CD14-positive monocyte (primary cell): ENCODE results near the gene MEGF6. TPM values are rescaled to one million over a fixed set of nuclear protein-coding genes. Genes with fewer than 3 reads are reported as not detected.

Experiments
- DNase-seq, 3 donors: peaks; one replicate each; pipeline ENCODE4 v3.0.0-alpha.2; 2011 to 2022
- H2AFZ ChIP-seq: 2 replicates; pipeline ENCODE4 v1.6.0; 2012; ENCODE audit warnings: mild to moderate bottlenecking, low read depth, low read length, inconsistent platforms; ENCODE audit not compliant: insufficient read depth, poor library complexity, severe bottlenecking
- H3K27ac ChIP-seq, 2 donors: 1 replicate in 1 of 2; 2 replicates in 1 of 2; pipeline ENCODE4 v1.5.1; 2012 to 2013; ENCODE audit warnings: low read length in 2 of 2, control low read depth in 1 of 2, inconsistent platforms in 1 of 2, low read depth in 1 of 2, mild to moderate bottlenecking in 1 of 2
- H3K27me3 ChIP-seq, 2 donors: one replicate each; pipeline versions ENCODE4 v1.6.0 to v1.6.1; 2011 to 2013; ENCODE audit warnings: low read length in 2 of 2; ENCODE audit not compliant: control insufficient read depth in 2 of 2, insufficient read depth in 2 of 2
- H3K36me3 ChIP-seq, 2 donors: replicated peaks in 1 of 2; 1 replicate in 1 of 2; 2 replicates in 1 of 2; pipeline versions ENCODE4 v1.5.1 to v1.6.1; 2012 to 2013; ENCODE audit warnings: low read length in 2 of 2, control low read depth in 1 of 2, inconsistent platforms in 1 of 2, mild to moderate bottlenecking in 1 of 2; ENCODE audit not compliant: insufficient read depth in 2 of 2, control insufficient read depth in 1 of 2
- H3K4me1 ChIP-seq, 2 donors: 1 replicate in 1 of 2; 2 replicates in 1 of 2; pipeline versions ENCODE4 v1.5.1 to v1.6.1; 2012 to 2013; ENCODE audit warnings: low read length in 2 of 2, control low read depth in 1 of 2, inconsistent platforms in 1 of 2, mild to moderate bottlenecking in 1 of 2, moderate library complexity in 1 of 2; ENCODE audit not compliant: insufficient read depth in 2 of 2, control insufficient read depth in 1 of 2
- H3K4me2 ChIP-seq: replicated peaks from 2 replicates; pipeline ENCODE3; 2012; ENCODE audit warnings: low read length, moderate library complexity, mild to moderate bottlenecking; ENCODE audit not compliant: poor library complexity, severe bottlenecking; ENCODE audit errors: extremely low read depth
- H3K4me3 ChIP-seq, 3 experiments: fragments of 200-600 bp in 1 of 3; sonication (generic) in 1 of 3; replicated peaks in 1 of 3; 1 replicate in 2 of 3; 2 replicates in 1 of 3; pipeline ENCODE4 v1.5.1; 2011 to 2013; ENCODE audit warnings: low read length in 3 of 3, mild to moderate bottlenecking in 3 of 3, control low read depth in 2 of 3, low read depth in 2 of 3, inconsistent platforms in 1 of 3, moderate library complexity in 1 of 3
- H3K79me2 ChIP-seq: 2 replicates; pipeline ENCODE4 v1.6.0; 2012; ENCODE audit warnings: mild to moderate bottlenecking, control low read depth, inconsistent platforms, low read length, moderate library complexity; ENCODE audit not compliant: insufficient read depth
- H3K9ac ChIP-seq: 2 replicates; pipeline ENCODE4 v1.6.0; 2017; ENCODE audit warnings: low read length, mild to moderate bottlenecking; ENCODE audit not compliant: insufficient read depth, poor library complexity, severe bottlenecking
- H3K9me3 ChIP-seq, 2 donors: replicated peaks in 1 of 2; 1 replicate in 1 of 2; 2 replicates in 1 of 2; pipeline versions ENCODE4 v1.5.1 to v1.6.1; 2012 to 2013; ENCODE audit warnings: low read length in 2 of 2, control low read depth in 1 of 2; ENCODE audit not compliant: control insufficient read depth in 1 of 2, insufficient read depth in 1 of 2
- H4K20me1 ChIP-seq: 2 replicates; pipeline ENCODE4 v1.6.0; 2012; ENCODE audit warnings: mild to moderate bottlenecking, low read length, control low read depth, moderate library complexity; ENCODE audit not compliant: insufficient read depth
- H3K27ac Mint-ChIP-seq, 7 donors: one replicate each; pipeline ENCODE4 v1.8.0; 2020; ENCODE audit warnings: mild to moderate bottlenecking in 7 of 7, mixed read lengths in 7 of 7, moderate library complexity in 6 of 7, inconsistent platforms in 2 of 7
- H3K27me3 Mint-ChIP-seq, 3 donors: one replicate each; pipeline ENCODE4 v1.8.0; 2021 to 2022; ENCODE audit warnings: low read depth in 3 of 3, mild to moderate bottlenecking in 3 of 3, mixed read lengths in 3 of 3, moderate library complexity in 3 of 3, inconsistent platforms in 1 of 3
- H3K36me3 Mint-ChIP-seq, 2 donors: one replicate each; pipeline ENCODE4 v1.8.0; 2020; ENCODE audit warnings: mixed read lengths in 2 of 2, inconsistent platforms in 1 of 2, mild to moderate bottlenecking in 1 of 2
- H3K4me1 Mint-ChIP-seq: one replicate; pipeline ENCODE4 v1.8.0; 2020; ENCODE audit warnings: mild to moderate bottlenecking, mixed read lengths
- H3K4me3 Mint-ChIP-seq, 2 donors: one replicate each; pipeline ENCODE4 v1.8.0; 2020; ENCODE audit warnings: mild to moderate bottlenecking in 2 of 2, mixed read lengths in 2 of 2, moderate library complexity in 1 of 2
- H3K9me3 Mint-ChIP-seq, 7 donors: one replicate each; pipeline ENCODE4 v1.8.0; 2020 to 2022; ENCODE audit warnings: mixed read lengths in 7 of 7, mild to moderate bottlenecking in 6 of 7, moderate library complexity in 6 of 7, inconsistent platforms in 2 of 7
- CTCF ChIP-seq: fragments of 200-600 bp; IDR thresholded peaks from one replicate; pipeline ENCODE4 v1.8.0; 2022; ENCODE audit warnings: antibody characterized with exemption, mild to moderate bottlenecking
- WGBS: methylation state at CpG from one replicate; pipeline ENCODE4 v1.1.5; 2013; ENCODE audit warnings: missing lambda C conversion rate; ENCODE audit not compliant: insufficient coverage; 5-methylcytosine and 5-hydroxymethylcytosine counted together
- intact Hi-C, 2 donors: fragments of 100-400 bp; cut with micrococcal nuclease; formaldehyde crosslinking; loops; one replicate each; pipeline versions ENCODE4 v1.15.0 to v1.15.1; 2023
- polyA plus RNA-seq, 3 donors: library from polyadenylated mRNA; depleted of rRNA in 1 of 3; unstranded in 2 of 3; stranded (reverse) in 1 of 3; fragments of 300-500 nt in 2 of 3; fragments of >200 nt in 1 of 3; fragmentation: Illumina TruSeq in 2 of 3; gene quantifications; 1 replicate in 2 of 3; 2 replicates in 1 of 3; pipeline ENCODE4 v1.2.3, GENCODE V29; 2012 to 2021
- small RNA-seq: library from RNA; depleted of rRNA; stranded (forward); fragments of <200 nt; gene quantifications from one replicate; pipeline ENCODE3, GENCODE V24; 2012; ENCODE audit warnings: low read depth; ENCODE audit not compliant: insufficient read length

MEGF6 gene
- polyA plus RNA-seq, 3 donors, result 0.39 to 3.8 (median 1.2) TPM

GRCh38 chr1:3440711-3441409 lies 170.4 kb downstream of the MEGF6 start:
- H3K79me2 ChIP-seq, result no peaks in the 10 kb centered on the region
- 85% methylated on average over 17 of the region's 20 CpGs for WGBS
- H3K27ac ChIP-seq, result no peak overlapping the region
- no peak overlapping the region for H2AFZ ChIP-seq
- H4K20me1 ChIP-seq, result no peaks in the 10 kb centered on the region
- H3K4me3 ChIP-seq, result no peak overlapping the region
- DNase-seq, result no peak
- Mint-ChIP-seq H3K27me3 (peaks cover 8 to 13% (median 12%) of the 10 kb centered on the region in 3 donors), H3K4me3 (no peak overlapping the region), H3K9me3 (peaks cover 0 to 9% (median 6%) of the 10 kb centered on the region in 7 donors), H3K36me3 (no peaks in the 10 kb centered on the region), H3K27ac (no peak overlapping the region), H3K4me1 (no peaks in the 10 kb centered on the region)
- H3K9me3 ChIP-seq, result peaks cover 0 to 2% of the 10 kb centered on the region in 2 donors
- no peaks in the 10 kb centered on the region for H3K36me3 ChIP-seq
- H3K4me2 ChIP-seq, result no peak overlapping the region
- intact Hi-C loops, result loop anchor here in 1 of 2 donors (10.0 kb wide), 1 partner anchor 154 kb away; no protein-coding TSS in a partner anchor
- no peaks in the 10 kb centered on the region for H3K27me3 ChIP-seq
- no peak for TF ChIP-seq CTCF
- H3K9ac ChIP-seq, result no peak overlapping the region
- H3K4me1 ChIP-seq, result no peaks in the 10 kb centered on the region

- 67% methylated on average over 1 of the region's 10 CpGs for WGBS
- peaks cover 0 to 3% (median 1%) of the 10 kb centered on the region in 7 donors for H3K9me3 Mint-ChIP-seq
- no peaks in the 10 kb centered on the region for H4K20me1 ChIP-seq
- H3K4me1 ChIP-seq, result no peaks in the 10 kb centered on the region
- no peak overlapping the region for H3K9ac ChIP-seq
- intact Hi-C loops, result loop anchor here in 1 of 2 donors (10.0 kb wide), 1 partner anchor 155 kb away; no protein-coding TSS in a partner anchor
- DNase-seq, result no peak
- no peaks in the 10 kb centered on the region for H3K79me2 ChIP-seq
- no peaks in the 10 kb centered on the region for H3K9me3 ChIP-seq
- peak overlapping the region in 1 of 7 donors; percentile 72 for H3K27ac Mint-ChIP-seq
- no peaks in the 10 kb centered on the region for H3K36me3 Mint-ChIP-seq
- H3K36me3 ChIP-seq, result no peaks in the 10 kb centered on the region
- no peak overlapping the region for H3K27ac ChIP-seq
- no peak overlapping the region for H3K4me3 ChIP-seq
- H2AFZ ChIP-seq, result no peak overlapping the region
- H3K4me1 Mint-ChIP-seq, result no peaks in the 10 kb centered on the region
- no peak overlapping the region for H3K4me3 Mint-ChIP-seq
- no peaks in the 10 kb centered on the region for H3K27me3 ChIP-seq
- peaks cover 8 to 13% (median 11%) of the 10 kb centered on the region in 3 donors for H3K27me3 Mint-ChIP-seq
- no peak for TF ChIP-seq CTCF
- H3K4me2 ChIP-seq, result no peak overlapping the region
These were observed 171.0 kb downstream of the MEGF6 start for GRCh38 chr1:3440300-3440681.

Small RNAs within 50 kb of the gene (small RNA-seq; reads per million reads assigned to genes)
- not detected for gene MIR551A

Other genes starting within 250 kb of the MEGF6 start
- gene ARHGEF16, start 156.8 kb downstream of the MEGF6 start, polyA plus RNA-seq, result not detected
- 10 to 100 TPM; 16.1 to 19.7 (median 18.5) TPM for gene TPRG1L, start 13.5 kb upstream of the MEGF6 start, polyA plus RNA-seq
- gene WRAP73, start 38.6 kb upstream of the MEGF6 start, polyA plus RNA-seq, result 10 to 100 TPM; 26.1 to 64.9 (median 33.2) TPM
- gene TP73, start 41.0 kb upstream of the MEGF6 start, polyA plus RNA-seq, result under 1 TPM in 2 of 3 donors, not detected in 1; 0.21 to 0.42 TPM
- gene CCDC27, start 140.9 kb upstream of the MEGF6 start, polyA plus RNA-seq, result not detected
- 1 to 10 TPM; 1.1 to 2.7 (median 1.4) TPM for gene SMIM1, start 161.2 kb upstream of the MEGF6 start, polyA plus RNA-seq
- 10 to 100 TPM; 17.8 to 24.8 (median 18.0) TPM for gene LRRC47, start 185.0 kb upstream of the MEGF6 start, polyA plus RNA-seq
- 10 to 100 TPM in 2 of 3 donors, 1 to 10 TPM in 1; 8.3 to 25.1 (median 13.0) TPM for gene CEP104, start 245.7 kb upstream of the MEGF6 start, polyA plus RNA-seq
- gene DFFB, start 246.0 kb upstream of the MEGF6 start, polyA plus RNA-seq, result 10 to 100 TPM in 1 of 3 donors, 1 to 10 TPM in 2; 5.9 to 14.7 (median 6.6) TPM